ENCODE data around the gene SDHA.

DNA sequence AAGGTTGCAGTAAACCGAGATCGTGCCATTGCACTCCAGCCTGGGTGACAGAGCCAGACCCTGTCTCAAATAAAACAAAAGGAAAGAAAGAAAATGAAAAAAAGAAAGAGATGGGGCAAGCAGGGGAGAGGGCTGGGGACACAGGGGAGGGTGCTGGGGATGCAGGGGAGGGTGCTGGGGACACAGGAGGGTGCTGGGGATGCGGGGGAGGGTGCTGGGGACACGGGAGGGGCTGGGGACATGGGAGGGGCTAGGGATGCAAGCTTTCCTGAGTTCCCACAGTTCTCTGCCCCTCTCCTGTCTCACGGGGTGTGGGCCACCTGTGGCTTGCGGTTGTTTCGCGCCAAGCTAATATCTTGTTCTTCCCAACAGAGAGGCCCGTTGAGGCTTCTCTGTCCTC lies 60.5 kb downstream of the SDHA start:
- TF ChIP-seq CTCF (IDR thresholded peaks at IDR 0.05) (no peak), POLR2A (IDR thresholded peaks at IDR 0.05) (no peak)
